ENCODE data around the gene ADH1C.
"Not testable (repeated sequence)": the region's sequence is repeated elsewhere in the genome, so short reads cannot be mapped to it uniquely, and the experiment has no call there.

DNA sequence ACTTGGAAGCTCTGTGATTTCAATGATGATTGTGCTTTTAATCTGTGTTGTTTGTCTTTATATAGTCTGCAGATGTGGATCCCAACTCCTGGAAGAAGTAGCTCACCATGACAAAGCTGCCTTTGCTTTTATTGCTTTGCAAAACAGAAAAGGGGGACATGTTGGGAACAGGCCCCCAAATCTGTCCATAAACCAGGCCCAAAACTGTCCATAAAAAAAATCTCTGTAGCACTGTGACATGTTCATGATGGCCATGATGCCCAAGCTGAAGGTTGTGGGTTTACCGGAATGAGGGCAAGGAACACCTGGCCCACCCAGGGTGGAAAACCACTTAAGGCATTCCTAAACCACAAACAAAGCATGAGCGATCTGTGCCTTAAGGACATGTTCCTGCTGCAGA is 19.9 kb upstream of the ADH1C start:
- TF ChIP-seq POLR2AphosphoS5 (IDR thresholded peaks at IDR 0.05; ENCODE audit: low read depth, low read length), result not testable (repeated sequence)
- TF ChIP-seq, protein P1, sequence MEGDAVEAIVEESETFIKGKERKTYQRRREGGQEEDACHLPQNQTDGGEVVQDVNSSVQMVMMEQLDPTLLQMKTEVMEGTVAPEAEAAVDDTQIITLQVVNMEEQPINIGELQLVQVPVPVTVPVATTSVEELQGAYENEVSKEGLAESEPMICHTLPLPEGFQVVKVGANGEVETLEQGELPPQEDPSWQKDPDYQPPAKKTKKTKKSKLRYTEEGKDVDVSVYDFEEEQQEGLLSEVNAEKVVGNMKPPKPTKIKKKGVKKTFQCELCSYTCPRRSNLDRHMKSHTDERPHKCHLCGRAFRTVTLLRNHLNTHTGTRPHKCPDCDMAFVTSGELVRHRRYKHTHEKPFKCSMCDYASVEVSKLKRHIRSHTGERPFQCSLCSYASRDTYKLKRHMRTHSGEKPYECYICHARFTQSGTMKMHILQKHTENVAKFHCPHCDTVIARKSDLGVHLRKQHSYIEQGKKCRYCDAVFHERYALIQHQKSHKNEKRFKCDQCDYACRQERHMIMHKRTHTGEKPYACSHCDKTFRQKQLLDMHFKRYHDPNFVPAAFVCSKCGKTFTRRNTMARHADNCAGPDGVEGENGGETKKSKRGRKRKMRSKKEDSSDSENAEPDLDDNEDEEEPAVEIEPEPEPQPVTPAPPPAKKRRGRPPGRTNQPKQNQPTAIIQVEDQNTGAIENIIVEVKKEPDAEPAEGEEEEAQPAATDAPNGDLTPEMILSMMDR (IDR thresholded peaks at IDR 0.05), result not testable (repeated sequence)
- TF ChIP-seq, protein P2, sequence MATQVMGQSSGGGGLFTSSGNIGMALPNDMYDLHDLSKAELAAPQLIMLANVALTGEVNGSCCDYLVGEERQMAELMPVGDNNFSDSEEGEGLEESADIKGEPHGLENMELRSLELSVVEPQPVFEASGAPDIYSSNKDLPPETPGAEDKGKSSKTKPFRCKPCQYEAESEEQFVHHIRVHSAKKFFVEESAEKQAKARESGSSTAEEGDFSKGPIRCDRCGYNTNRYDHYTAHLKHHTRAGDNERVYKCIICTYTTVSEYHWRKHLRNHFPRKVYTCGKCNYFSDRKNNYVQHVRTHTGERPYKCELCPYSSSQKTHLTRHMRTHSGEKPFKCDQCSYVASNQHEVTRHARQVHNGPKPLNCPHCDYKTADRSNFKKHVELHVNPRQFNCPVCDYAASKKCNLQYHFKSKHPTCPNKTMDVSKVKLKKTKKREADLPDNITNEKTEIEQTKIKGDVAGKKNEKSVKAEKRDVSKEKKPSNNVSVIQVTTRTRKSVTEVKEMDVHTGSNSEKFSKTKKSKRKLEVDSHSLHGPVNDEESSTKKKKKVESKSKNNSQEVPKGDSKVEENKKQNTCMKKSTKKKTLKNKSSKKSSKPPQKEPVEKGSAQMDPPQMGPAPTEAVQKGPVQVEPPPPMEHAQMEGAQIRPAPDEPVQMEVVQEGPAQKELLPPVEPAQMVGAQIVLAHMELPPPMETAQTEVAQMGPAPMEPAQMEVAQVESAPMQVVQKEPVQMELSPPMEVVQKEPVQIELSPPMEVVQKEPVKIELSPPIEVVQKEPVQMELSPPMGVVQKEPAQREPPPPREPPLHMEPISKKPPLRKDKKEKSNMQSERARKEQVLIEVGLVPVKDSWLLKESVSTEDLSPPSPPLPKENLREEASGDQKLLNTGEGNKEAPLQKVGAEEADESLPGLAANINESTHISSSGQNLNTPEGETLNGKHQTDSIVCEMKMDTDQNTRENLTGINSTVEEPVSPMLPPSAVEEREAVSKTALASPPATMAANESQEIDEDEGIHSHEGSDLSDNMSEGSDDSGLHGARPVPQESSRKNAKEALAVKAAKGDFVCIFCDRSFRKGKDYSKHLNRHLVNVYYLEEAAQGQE (IDR thresholded peaks at IDR 0.05; ENCODE audit: insufficient read depth in 1 of 2, low read depth in 2 of 2, low read length in 1 of 2), result not testable (repeated sequence)
